Activated CD4-positive, CD25-positive, alpha-beta regulatory T cell (primary cell): ENCODE results near the gene EVI5.
"Not testable (repeated sequence)": the region's sequence is repeated elsewhere in the genome, so short reads cannot be mapped to it uniquely, and the experiment has no call there.

Experiments used
- DNase-seq, 4 experiments: peaks; one replicate each; lab custom pipeline; 2025; lab: John Stamatoyannopoulos, UW

The EVI5 gene

DNA sequence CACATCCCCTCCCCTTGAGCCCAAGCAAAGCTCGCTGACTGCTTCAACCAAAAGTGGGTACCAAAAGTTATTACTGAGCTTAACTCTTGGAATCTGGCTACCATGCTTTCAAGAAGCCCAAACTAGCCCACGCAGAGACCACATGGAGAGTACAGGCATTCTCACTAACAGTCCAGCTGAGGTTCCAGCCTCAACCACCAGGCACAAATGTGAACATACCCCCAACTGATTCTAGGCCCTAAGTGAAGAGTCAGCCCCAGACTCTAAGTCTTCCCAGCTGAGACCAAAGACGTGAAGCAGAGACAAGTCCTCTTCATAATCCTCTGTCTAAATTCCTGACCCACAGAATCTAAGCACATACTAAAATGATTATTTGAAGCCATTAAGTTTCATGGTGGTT, 36.8 kb downstream of the EVI5 start:
- DNase-seq: no peak

DNA sequence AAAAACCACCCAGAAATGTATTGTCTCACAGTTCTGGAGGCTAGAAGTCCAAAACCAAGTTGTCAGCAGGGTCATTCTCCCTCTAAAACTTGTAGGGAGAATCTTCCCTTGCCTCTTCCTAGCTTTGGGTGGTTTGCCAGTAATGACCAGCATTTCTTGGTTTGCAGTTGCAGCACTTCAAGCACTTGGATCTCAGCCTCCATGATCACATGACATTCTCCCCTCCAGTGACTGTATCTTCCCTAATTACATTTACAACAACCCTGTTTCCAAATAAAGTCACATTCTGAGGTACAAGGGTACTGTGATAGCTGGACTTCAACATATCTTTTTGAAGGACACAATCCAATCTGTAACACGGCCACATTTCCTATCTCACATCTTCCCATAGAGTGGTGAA, 37.2 kb downstream of the EVI5 start:
- DNase-seq: no peak

DNA sequence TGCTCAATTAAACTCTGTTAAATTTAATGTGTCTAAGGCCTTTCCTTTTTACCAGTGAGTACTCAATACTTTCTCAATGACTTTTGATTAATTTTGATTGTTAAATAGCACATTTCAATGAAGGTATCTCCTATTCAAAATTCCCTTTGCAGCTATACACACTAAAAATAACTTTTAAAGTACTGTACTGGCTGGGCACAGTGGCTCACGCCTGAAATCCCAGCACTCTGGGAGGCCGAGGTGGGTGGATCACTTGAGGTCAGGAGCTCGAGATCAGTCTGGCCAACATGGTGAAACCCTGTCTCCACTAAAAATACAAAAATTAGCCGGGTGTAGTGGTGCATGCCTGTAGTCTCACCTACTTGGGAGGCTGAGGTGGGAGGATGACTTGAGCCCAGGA, 38.7 kb downstream of the EVI5 start:
- DNase-seq: not testable (repeated sequence)

DNA sequence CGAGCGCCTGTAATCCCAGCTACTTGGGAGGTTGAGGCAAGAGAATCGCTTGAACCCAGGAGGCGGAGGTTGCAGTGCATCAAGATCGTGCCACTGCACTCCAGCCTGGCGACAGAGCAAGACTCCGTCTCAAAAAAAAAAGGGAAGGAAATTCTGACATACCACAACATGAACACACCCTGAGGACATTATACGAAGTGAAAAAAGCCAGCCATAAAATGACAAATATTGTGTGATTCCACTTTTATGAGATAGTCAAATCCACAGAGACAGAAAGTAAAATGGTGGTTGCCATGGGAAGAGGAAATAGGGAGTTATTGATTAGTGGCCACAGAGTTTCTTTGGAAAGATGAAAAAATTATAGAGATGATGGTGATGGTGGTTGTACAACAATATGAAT, 41.7 kb downstream of the EVI5 start:
- no peak for DNase-seq

DNA sequence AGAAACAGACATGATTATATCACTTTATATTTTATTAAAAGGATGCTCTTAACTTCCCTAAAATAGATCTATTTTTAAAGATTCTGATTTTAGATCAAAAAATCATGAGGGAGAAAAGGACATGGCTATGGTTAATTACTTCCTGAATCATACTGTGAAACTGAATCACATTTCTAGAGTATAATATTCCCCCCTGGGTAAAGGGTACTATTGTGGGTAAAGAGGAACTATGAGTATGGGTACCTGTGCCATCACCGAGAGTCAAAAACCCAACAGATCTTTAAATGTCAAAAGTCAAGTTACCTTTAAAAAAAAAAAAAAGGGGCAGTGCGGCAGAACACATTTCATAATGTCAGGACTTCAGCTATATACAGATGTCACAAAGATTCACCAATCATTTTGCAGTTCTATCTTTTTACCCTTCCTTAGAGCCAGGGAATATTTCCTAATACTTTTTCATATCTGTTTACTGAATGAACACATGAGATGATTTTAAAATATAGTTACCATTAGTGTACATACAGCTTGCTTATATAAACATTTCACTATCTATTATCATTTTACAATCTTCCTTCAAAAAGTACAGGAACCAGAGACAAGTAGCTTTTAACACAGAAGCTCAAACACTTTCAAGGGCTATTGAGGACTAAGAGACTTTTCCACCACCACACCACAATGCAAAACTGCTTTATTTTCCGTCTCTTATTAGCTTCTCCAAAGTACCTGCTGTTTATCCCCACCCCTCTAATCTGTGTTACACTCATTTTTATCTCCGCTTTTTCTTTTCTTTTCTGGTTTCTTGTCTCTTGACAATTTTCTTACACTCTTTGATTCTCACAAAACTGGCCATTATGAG, 45.0 kb downstream of the EVI5 start:
- no peak for DNase-seq

DNA sequence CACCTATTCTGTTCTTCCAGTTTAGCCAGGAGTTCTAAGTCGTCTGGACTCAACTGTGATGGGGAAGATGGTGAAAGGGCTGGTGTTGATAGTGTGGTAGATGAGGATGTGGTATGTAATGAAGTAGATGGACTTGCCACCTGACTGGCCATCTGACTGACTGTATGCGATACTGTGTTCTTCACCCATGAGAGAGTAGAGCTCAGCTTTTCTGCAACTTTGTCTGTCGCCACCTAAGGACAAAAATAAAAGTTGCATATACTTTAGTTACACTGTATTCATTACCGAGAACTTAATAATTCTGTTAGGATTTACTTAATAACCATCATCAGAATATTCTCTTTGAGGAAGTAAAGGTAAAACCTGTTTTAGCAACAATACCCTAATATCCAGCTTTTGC, 48.5 kb downstream of the EVI5 start:
- no peak for DNase-seq

DNA sequence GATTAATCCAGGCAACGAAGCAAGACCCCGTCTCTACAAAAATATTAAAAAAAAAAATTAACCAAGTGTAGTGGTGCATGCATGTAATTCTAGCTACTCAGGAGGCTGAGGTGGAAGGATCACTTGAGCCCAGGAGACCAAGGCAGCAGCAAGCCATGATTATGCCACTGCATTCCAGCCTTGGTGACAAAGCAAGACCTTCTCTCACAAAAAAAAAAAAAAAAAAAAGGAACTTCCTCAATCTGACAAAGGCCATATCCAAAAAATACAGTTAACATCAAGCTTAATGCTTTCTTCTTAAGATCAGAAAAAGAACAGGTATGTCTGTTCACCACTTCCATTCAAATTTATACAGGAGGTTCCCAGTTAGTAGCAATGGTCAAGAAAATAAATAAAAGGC, 54.4 kb downstream of the EVI5 start:
- DNase-seq: no peak

DNA sequence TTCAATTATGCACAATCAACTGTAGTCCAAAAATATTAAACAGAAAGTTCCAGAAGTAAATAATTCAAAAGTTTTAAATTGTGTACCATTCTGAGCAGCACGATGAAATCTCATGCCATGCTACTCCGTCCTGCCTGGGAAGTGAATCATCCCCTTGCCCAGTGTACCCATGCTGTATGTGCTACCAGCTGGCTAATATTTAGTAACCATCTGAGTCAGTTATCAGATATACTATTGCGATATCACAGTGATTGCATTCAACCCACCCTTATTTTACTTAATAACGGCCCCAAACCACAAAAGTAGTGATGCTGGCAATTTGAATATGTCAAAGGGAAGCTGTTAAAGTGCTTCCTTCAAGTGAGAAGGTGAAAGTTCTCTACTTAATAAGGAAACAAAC, 56.2 kb downstream of the EVI5 start:
- DNase-seq: no peak

DNA sequence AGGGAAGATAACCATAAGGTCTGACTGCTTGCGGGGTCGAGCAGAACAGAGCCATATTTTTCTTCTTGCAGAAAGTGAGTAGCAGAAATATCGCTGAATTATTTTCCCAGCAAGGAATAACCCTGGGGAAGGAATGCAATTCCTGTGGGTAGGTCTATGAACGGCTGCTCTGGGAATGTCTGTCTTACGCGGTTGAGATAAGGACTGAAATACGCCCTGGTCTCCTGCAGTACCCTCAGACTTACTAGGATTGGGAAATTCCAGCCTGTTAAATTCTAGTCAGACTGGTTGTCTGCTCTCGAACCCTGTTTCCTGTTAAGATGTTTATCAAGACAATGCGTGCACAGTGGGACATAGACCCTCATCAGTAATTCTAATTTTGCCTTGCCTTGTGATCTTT, 61.2 kb downstream of the EVI5 start:
- DNase-seq: not testable (repeated sequence)

DNA sequence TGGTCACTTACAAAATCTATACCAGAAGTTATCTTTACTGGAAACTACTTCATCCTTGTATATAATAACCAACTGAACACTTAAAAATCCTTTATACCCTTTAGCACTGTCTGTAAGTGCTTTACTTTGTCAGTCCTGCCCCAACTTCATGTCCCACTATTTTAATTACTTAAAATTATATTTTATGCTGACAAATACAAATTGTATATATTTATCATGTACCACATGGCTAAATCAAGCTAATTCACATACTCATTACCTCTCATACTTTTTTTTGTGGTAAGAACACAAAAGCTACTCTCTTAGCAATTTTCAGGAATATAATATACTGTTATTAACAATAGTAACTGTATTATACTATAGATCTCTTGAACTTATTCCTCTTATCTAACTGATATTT, 63.0 kb downstream of the EVI5 start:
- DNase-seq: no peak

DNA sequence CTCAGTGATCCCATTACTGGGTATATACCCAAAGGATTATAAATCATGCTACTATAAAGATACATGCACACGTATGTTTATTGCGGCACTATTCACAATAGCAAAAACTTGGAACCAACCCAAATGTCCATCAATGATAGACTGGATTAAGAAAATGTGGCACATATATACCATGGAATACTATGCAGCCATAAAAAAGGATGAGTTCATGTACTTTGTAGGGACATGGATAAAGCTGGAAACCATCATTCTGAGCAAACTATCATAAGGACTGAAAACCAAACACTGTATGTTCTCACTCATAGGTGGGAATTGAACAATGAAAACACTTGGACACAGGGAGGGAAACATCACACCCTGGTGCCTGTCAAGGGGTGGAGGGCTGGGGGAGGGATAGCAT, 63.8 kb downstream of the EVI5 start:
- not testable (repeated sequence) for DNase-seq

DNA sequence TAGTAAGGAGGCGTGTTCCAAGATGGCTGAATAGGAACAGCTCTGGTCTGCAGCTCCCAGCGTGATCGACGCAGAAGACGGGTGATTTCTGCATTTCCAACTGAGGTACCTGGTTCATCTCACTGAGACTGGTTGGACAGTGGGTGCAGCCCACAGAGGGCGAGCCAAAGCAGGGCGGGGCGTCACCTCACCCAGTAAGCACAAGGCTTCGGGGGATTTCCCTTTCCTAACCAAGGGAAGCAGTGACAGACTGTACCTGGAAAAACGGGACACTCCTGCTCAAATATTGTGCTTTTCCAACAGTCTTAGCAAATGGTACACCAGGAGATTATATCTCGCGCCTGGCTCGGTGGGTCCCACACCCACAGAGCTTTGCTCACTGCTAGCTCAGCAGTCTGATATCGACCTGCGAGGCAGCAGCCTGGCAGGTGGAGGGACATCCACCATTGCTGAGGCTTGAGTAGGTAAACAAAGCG, 69.4 kb downstream of the EVI5 start:
- not testable (repeated sequence) for DNase-seq

DNA sequence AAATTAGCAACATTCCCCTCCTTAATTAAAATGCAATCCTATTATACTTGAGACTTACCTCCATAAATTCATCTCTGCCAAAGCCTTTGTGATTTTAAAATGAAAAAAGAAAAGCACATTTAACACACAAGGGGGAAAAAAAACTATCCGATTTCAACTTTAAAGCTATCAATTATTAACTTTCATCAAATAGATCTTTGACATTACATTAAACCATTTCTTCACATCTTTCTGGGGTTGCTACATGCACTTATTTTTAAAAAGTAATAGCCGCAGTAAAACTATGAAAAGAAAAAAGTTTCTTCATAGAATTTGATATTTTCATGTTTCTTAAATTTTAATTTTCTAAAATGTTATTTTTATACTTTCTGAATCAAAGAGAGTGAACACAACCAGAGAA, 71.0 kb downstream of the EVI5 start:
- DNase-seq: no peak

DNA sequence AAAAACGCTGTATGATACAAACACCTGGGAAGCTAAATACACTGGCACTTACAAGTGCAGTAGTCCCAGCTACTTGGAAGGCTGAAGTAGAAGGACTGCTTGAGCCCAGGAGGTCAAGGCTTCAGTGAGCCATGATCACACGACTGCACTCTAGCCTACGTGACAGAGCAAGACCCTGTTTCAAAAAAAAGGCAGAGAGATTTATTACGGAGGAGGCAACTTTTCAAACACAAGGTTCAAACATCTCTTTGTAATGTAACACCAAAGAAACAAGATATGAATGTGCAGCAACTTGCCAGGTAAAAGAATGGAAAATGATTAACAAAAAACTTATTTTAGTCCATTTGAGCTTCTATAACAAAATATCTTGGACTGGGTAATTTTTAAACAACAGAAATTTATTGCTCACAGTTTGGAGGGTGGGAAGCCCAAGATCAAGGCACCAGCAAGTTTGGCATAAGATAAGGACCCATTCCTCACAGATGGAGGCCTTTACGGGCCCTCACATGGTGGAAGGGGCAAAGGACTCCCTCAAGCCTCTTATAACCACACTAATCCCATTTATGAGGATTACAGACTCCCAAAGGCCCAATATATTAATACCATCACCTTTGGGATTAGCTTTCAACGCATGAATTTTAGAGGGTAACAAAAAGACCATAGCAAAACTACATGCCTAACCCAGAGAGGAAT, 73.3 kb downstream of the EVI5 start:
- no peak for DNase-seq

DNA sequence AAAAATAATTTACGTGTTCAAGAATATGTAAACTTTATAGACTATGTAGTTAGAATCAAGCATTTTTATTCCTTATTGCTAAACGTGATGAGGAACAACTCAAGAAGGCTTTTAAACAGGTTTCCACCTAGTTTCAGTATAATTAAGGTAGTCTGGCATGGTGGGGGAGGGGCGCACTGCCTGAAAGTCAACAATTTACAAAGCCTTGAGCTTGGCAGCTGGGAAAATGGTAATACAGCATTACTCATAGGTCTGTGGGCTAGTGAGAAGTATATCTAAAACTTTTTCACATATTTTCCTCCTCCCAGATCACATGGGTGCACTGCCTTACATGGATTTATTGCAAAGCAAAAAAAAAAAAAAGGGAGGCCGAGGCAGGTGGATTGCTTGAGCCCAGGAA, 75.2 kb downstream of the EVI5 start:
- DNase-seq: no peak

DNA sequence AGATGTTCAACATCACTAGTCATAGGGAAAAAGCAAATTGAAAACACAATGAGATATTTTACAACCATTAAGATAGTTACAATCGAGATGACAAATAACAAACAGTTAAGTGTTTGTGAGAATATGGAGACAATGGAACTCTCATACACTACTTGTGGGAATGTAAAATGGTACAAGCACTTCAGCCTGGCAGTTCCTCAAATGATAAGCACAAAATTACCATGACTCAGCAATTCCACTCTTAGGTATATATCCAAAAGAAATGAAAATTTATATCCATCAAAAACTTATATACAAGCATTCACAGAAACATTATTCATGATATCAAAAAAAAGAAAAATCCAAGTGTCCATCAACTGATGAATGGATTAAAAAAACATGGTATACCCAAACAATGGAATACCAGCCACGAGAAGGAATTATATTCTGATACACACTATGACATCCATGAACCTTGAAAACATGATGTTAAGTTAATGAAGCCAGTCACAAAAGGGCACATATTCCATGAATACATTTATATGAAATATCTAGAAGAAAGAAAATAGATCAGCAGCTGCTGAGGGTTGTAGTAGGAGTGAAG, 76.4 kb downstream of the EVI5 start:
- no peak for DNase-seq

DNA sequence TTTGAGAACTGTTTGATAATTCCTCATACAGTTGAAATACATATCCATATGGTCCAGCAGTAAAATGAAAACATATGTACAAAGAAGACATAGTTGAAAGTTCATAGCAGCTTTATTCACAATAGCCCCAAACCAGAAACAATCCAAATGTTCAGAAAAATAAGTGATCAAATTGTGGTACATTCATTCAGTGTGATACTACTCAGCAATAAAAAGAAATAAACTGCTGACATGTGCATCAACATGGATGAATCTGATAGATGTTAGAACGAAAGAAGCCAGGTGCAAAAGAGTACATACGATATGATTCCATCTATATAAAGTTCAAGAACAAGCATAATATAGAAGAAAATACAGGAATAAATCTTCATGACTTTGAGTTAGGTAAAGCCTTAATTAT, 77.2 kb downstream of the EVI5 start:
- no peak for DNase-seq

DNA sequence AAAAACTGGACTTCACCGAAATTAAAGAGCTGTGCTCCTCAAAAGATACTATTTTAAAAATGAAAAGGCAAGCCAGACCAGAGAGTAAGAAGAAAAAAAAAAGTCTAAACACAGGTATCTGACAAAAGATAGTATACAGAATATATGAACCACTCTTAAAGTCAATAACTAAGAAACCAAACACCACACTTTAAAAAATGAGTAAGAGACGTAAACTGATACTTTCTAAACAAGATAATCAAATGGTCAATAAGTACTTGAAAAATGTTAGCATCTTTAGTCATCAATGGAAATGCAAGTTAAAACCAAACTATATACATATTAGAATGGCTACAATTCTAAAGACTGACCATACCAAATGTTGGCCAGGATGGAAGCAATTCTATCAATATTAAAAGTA, 77.6 kb downstream of the EVI5 start:
- DNase-seq: no peak

DNA sequence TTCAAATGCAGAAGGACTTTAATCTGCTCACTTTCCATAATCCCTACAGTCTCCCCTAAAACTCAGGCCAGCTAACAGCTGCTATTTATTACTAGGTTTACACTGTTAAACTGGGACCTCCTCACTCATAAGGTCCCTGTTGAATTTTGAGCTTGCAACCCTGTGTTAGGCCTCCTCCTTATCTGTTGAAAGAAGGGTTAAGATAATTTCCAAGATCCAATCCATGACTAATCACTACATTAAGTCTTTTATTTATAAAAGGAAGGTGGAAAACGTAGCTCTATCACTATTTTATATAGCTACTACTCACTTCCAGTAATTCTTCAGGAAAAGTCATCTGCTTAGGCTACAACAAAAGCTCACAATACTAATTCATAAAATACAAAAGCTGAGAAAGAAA, 79.5 kb downstream of the EVI5 start:
- no peak for DNase-seq

DNA sequence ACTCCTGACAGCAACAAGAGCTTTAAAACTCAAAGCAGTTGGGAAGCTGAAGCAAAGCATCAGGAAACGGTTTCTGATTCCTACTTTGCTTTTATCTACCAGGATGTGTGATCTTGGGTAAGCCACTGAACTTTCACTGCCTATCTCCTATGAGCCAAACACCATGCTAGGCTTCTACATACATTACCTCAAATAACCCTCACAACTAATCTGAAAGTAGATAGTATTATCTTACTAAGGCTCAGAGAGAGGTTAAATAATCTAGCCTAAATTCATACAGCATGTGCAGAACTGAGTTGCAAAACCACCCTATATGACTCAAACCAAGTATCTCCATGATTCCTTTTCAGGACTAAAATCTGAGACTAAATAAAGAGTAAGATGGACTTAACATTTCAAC, 83.8 kb downstream of the EVI5 start:
- no peak for DNase-seq

DNA sequence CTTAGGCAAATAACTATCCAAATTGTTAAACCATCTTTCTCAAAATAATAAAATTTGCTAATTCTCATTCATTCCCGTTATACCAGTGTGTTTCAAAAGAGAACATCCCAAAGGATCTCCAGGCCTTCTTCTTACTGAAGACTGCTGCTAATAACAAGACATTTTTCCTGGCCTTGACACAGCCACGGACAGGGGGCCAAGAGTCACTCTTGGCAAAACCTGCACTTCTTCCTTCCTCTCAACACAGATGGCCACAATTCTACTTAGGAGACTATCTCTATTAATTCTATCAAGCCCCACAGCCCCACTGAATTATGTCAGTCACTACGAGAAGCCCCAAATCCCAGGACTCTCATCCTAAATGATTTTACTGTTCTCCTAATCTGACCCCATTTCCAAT, 86.0 kb downstream of the EVI5 start:
- no peak for DNase-seq

DNA sequence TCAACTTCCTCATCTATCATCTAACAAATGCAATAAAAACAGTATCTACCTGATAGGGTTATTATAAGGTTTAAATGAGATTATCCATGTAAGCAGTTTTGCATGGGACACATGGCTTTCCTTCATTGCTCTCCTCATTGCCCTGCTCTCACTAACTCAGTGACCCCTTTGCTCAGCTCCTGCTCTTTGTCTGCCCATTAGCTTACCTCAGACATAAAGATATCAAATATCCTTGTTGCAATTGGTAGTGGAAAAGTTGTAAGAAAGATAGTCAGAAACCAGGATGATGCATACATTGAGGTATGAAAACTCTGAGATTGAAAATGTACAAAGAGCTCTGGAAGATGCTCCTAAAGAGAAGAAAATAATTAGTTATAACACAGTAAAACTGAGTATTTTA, 89.8 kb downstream of the EVI5 start:
- no peak for DNase-seq

DNA sequence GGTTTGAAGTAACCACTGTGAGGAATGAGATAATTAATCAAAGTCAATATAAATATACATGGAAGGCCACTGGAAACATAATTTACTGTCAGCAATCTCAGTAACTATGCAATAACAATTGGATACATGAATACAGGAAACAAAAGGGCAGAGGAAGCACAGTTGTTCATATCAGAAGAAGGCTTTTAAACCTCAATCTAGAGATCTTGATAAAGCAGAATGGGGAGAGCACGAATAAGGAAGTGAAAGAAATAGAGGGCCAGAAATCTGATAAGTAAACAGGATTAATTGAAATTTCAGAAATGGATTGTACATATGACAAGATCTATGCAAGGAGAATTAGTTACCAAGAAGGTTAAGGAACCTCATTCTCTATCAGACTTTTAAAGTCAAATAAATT, 93.0 kb downstream of the EVI5 start:
- no peak for DNase-seq
